Sigmoid colon (tissue), 4 donors: Measurements from ENCODE around the gene CHRM5.

Experiments
- CTCF ChIP-seq, 4 experiments: fragments of 450-650 bp in 3 of 4; fragments of 200-600 bp in 1 of 4; IDR thresholded peaks; one replicate each; pipeline ENCODE4 v1.5.1; 2016 to 2019; ENCODE audit warnings: antibody characterized with exemption in 4 of 4, mild to moderate bottlenecking in 3 of 4, moderate library complexity in 2 of 4
- POLR2A ChIP-seq, 2 donors: fragments of 450-650 bp; IDR thresholded peaks; one replicate each; pipeline ENCODE4 v1.6.1; 2016; ENCODE audit warnings: antibody characterized with exemption in 2 of 2, mild to moderate bottlenecking in 2 of 2, moderate library complexity in 2 of 2
- POLR2AphosphoS5 ChIP-seq, 4 donors: sonication (generic); formaldehyde crosslinking; IDR thresholded peaks; one replicate each; pipeline ENCODE4 v1.6.1; 2017; ENCODE audit warnings: antibody characterized with exemption in 4 of 4

GRCh38 chr15:34059946-34060345 lies 91.6 kb downstream of the CHRM5 start:
- TF ChIP-seq CTCF (IDR thresholded peaks at IDR 0.05) (no peak), POLR2A (IDR thresholded peaks at IDR 0.05) (no peak), POLR2AphosphoS5 (IDR thresholded peaks at IDR 0.05) (no peak)
